G401.6 (cell line): ENCODE measurements around the gene FGB.
"Not testable (repeated sequence)": the region's sequence is repeated elsewhere in the genome, so short reads cannot be mapped to it uniquely, and the experiment has no call there.

Source experiments
- FAIRE-seq: peaks from 2 replicates; lab custom pipeline; 2012; peaks lifted over from hg19 to GRCh38; lab: Jason Lieb, UNC

Gene FGB

GRCh38 chr4:154597281-154597680 lies 34.5 kb downstream of the FGB start:
- not testable (repeated sequence) for FAIRE-seq

GRCh38 chr4:154597798-154598774 lies 35.3 kb downstream of the FGB start:
- no peak for FAIRE-seq

- FAIRE-seq = no peak
Observed at GRCh38 chr4:154602404-154603020, 39.7 kb downstream of the FGB start.

- FAIRE-seq = no peak
Observed at GRCh38 chr4:154603033-154603943, 40.5 kb downstream of the FGB start.

- FAIRE-seq = no peak
Observed at GRCh38 chr4:154604696-154605200, 41.9 kb downstream of the FGB start.

- FAIRE-seq = no peak
Observed at GRCh38 chr4:154606728-154607723, 44.2 kb downstream of the FGB start.

GRCh38 chr4:154608361-154609252 lies 45.8 kb downstream of the FGB start:
- FAIRE-seq = no peak

- no peak for FAIRE-seq
Observed at GRCh38 chr4:154609532-154609931, 46.7 kb downstream of the FGB start.

GRCh38 chr4:154610582-154610981 lies 47.8 kb downstream of the FGB start:
- no peak for FAIRE-seq

- FAIRE-seq = no peak
Observed at GRCh38 chr4:154611833-154612232, 49.0 kb downstream of the FGB start.

- FAIRE-seq = no peak
Observed at GRCh38 chr4:154612472-154613414, 49.9 kb downstream of the FGB start, which contains the start of gene FGG. Gene FGG (minus strand): TSS chr4:154612656. CDS start chr4:154612609, 47 bp downstream.

- no peak for FAIRE-seq
Observed at GRCh38 chr4:154614306-154614705, 51.5 kb downstream of the FGB start.

GRCh38 chr4:154615211-154615610 lies 52.4 kb downstream of the FGB start:
- FAIRE-seq = no peak

- no peak for FAIRE-seq
Observed at GRCh38 chr4:154616287-154616686, 53.5 kb downstream of the FGB start.

GRCh38 chr4:154616731-154617130 lies 53.9 kb downstream of the FGB start:
- FAIRE-seq = no peak

- FAIRE-seq = no peak
Observed at GRCh38 chr4:154617820-154618317, 55.1 kb downstream of the FGB start.

- peak; percentile 56 for FAIRE-seq
Observed at GRCh38 chr4:154618708-154619315, 56.0 kb downstream of the FGB start.

GRCh38 chr4:154620111-154620510 lies 57.3 kb downstream of the FGB start:
- FAIRE-seq = no peak
